Choroid plexus epithelial cell (primary cell): Measurements from ENCODE around the gene PKIG.

Experiments
- DNase-seq: peaks from one replicate; pipeline ENCODE4 v3.0.0-alpha.2; 2010; ENCODE audit warnings: low read depth
- H3K4me3 ChIP-seq: 2 replicates; pipeline ENCODE4 v1.5.1; 2011; ENCODE audit warnings: low read depth, mild to moderate bottlenecking, control low read depth, low read length, moderate library complexity
- CTCF ChIP-seq: conservative IDR thresholded peaks from 2 replicates; pipeline ENCODE4 v1.5.1; 2011; ENCODE audit warnings: low read depth, mild to moderate bottlenecking, control low read depth, inconsistent platforms, low read length, moderate library complexity

PKIG gene

GRCh38 chr20:44644230-44644617 is 61.8 kb downstream of the PKIG start:
- no peak for DNase-seq
- no peak overlapping the region for H3K4me3 ChIP-seq
- no peak for TF ChIP-seq CTCF

GRCh38 chr20:44644667-44645131 is 62.3 kb downstream of the PKIG start:
- no peak for DNase-seq
- TF ChIP-seq CTCF = no peak
- H3K4me3 ChIP-seq = no peak overlapping the region

GRCh38 chr20:44646023-44646640 is 63.8 kb downstream of the PKIG start:
- TF ChIP-seq CTCF = no peak
- DNase-seq = peak; percentile 35
- H3K4me3 ChIP-seq = no peak overlapping the region

GRCh38 chr20:44646641-44647274 is 64.4 kb downstream of the PKIG start:
- peak; percentile 62 for DNase-seq
- no peak for TF ChIP-seq CTCF
- no peak overlapping the region for H3K4me3 ChIP-seq

- no peak overlapping the region for H3K4me3 ChIP-seq
- TF ChIP-seq CTCF = no peak
- DNase-seq = no peak
These were observed 65.7 kb downstream of the PKIG start for GRCh38 chr20:44648068-44648467.

GRCh38 chr20:44648579-44648978 is 66.2 kb downstream of the PKIG start:
- DNase-seq = no peak
- peak; percentile 7 for TF ChIP-seq CTCF
- H3K4me3 ChIP-seq = no peak overlapping the region

GRCh38 chr20:44649126-44649525 is 66.7 kb downstream of the PKIG start:
- no peak overlapping the region for H3K4me3 ChIP-seq
- no peak for TF ChIP-seq CTCF

More at GRCh38 chr20:44649126-44649525, 66.7 kb downstream of the PKIG start:
- DNase-seq = no peak
